ENCODE data around the gene EMP3. TPM values are rescaled to one million over a fixed set of nuclear protein-coding genes. Genes with fewer than 3 reads are reported as not detected.

Gene EMP3
- total and polyA plus RNA-seq, 4 experiments from 2014 or later = 293 to 1,108 (median 695) TPM

DNA sequence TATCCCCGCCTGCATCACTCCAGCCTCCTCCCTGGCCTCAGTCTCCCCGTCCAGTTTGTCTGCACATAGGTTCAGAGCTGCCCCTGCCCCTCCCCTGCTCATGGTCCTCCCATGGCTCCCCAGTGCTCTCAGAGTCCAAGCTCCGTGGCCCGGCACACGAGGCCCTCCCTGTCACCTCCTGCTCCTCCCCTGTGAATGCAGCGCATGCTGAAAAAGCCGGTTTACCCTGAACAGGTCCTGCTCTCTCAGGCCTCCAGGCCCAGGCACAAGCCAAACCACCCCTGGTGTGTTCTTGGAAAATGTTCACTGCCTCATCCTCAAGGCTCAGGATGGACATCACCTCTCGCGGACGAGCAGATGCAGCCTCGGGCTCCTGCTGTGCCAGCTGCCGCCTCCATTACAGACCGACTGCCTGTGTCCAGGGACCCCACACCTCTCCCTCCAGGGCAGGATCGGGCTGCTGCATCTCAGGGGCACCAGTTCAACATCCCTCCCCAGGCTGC is 13.0 kb downstream of the EMP3 start:
- Mint-ChIP-seq H3K27ac (no peak overlapping the region), H3K36me3 (peaks cover 0 to 9% of the 10 kb centered on the region in 2 donors), H3K4me1 (peaks cover 3 to 16% (median 7%) of the 10 kb centered on the region in 4 donors), H3K4me3 (no peak overlapping the region), H3K27me3 (no peaks in the 10 kb centered on the region), H3K9me3 (no peaks in the 10 kb centered on the region)
- Histone ChIP-seq H3K36me3 (ENCODE audit: insufficient read depth, low read length) (no peaks in the 10 kb centered on the region), H3K27me3 (ENCODE audit: insufficient read depth, low read length) (no peaks in the 10 kb centered on the region), H3K4me3 (ENCODE audit: low read length in 2 of 2) (no peak overlapping the region), H3K4me1 (ENCODE audit: insufficient read depth, low read length) (peaks cover 9% of the 10 kb centered on the region), H3K27ac (ENCODE audit: low read depth, low read length) (no peak overlapping the region), H3K9me3 (ENCODE audit: control insufficient read depth in 1 of 2, low read length in 2 of 2) (no peaks in the 10 kb centered on the region)
- DNase-seq = no peak
- intact Hi-C loops (cut with micrococcal nuclease) = no loop called here
- ChIA-PET CTCF (ENCODE audit: partially characterized antibody) (interaction anchor here (0.9 to 1.4 kb wide), 2 partner anchors 12 to 20 kb away, joined by 3 to 6 read pairs; no protein-coding TSS in a partner anchor), POLR2A (ENCODE audit: partially characterized antibody) (interaction anchor here (1.2 to 9.9 kb wide), 2 partner anchors 17 to 26 kb away, joined by 3 to 516 read pairs; partner anchors contain the start of genes EMP3, SYNGR4 and TMEM143)

DNA sequence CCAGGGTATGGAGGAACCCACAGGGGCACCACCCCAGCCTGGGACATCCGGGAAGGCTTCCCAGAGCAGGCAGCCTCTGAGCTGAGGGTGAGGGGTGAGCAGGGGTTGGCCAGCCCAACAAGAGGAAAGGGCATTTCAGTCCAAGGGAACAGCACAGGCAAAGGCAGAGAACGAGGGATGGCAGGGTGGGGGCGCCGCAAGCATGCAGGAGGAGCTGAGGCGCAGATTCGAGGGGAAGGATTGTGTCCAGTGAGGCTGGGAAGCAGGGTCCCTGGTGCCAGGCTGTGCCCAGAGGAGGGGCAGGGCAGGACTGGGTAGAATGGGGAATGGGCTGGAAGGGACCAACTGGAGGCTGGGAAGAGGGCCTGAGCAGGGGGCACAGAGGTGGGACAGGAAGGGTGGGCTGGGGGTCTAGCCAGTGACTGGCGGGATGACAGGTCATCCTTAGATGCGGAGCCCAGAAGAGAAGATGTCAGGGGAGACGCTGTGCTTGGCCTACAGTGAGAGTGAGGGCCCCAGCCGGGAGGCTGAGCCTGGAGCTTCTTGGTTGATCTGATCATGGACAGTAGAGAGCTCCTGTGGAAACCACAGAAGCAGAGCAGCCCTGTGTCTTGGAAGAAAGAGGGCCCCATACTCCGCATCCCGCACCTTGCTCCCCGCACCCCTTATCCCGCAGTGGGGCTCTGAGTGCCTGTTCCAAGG is 13.6 kb downstream of the EMP3 start:
- peaks cover 3 to 11% (median 4%) of the 10 kb centered on the region in 4 donors for H3K4me1 Mint-ChIP-seq
- Histone ChIP-seq H3K27ac (ENCODE audit: low read depth, low read length) (no peak overlapping the region), H3K36me3 (ENCODE audit: insufficient read depth, low read length) (no peaks in the 10 kb centered on the region), H3K4me1 (ENCODE audit: insufficient read depth, low read length) (peaks cover 9% of the 10 kb centered on the region), H3K27me3 (ENCODE audit: insufficient read depth, low read length) (no peaks in the 10 kb centered on the region), H3K9me3 (ENCODE audit: control insufficient read depth in 1 of 2, low read length in 2 of 2) (no peaks in the 10 kb centered on the region), H3K4me3 (ENCODE audit: low read length in 2 of 2) (no peak overlapping the region)
- H3K9me3 Mint-ChIP-seq = no peaks in the 10 kb centered on the region
- peaks cover 3 to 10% of the 10 kb centered on the region in 2 donors for H3K36me3 Mint-ChIP-seq
- intact Hi-C loops (cut with micrococcal nuclease) = no loop called here
- POLR2A ChIA-PET (ENCODE audit: partially characterized antibody) = interaction anchor here (1.2 to 9.9 kb wide), 2 partner anchors 17 to 25 kb away, joined by 3 to 516 read pairs; partner anchors contain the start of genes EMP3, SYNGR4 and TMEM143
- no peak overlapping the region for H3K4me3 Mint-ChIP-seq
- DNase-seq = no peak
- H3K27ac Mint-ChIP-seq = peak overlapping the region in 1 of 7 donors; percentile 29
- CTCF ChIA-PET (ENCODE audit: partially characterized antibody) = no interaction called here
- H3K27me3 Mint-ChIP-seq = no peaks in the 10 kb centered on the region

DNA sequence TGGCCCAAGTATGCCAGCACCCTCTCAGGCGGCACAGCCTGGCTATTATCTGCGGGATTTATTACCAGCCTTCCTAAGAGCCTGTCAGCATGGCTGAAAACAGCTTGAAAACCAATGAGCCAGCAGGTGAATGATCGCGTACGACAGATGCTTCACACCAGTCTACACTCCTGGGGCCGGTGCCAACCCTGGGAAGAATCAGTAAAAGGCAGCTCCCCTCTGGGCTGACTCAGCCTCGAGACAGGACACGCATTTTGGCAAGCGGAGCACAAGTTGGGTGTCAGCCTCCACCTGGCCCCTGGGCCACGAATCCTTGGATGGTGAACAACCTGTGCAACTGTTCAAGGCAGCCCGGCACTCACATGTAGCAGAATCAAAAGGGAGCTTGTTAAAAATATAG is 15.6 kb downstream of the EMP3 start:
- Mint-ChIP-seq H3K27ac (peak overlapping the region in 1 of 7 donors; percentile 56), H3K36me3 (peaks cover 3 to 10% of the 10 kb centered on the region in 2 donors), H3K4me3 (no peak overlapping the region), H3K4me1 (no peaks in the 10 kb centered on the region), H3K27me3 (no peaks in the 10 kb centered on the region), H3K9me3 (no peaks in the 10 kb centered on the region)
- no peaks in the 10 kb centered on the region for H3K9me3 ChIP-seq (ENCODE audit: control insufficient read depth in 1 of 2, low read length in 2 of 2)
- no peaks in the 10 kb centered on the region for H3K4me1 ChIP-seq (ENCODE audit: insufficient read depth, low read length)
- no peak overlapping the region for H3K4me3 ChIP-seq (ENCODE audit: low read length in 2 of 2)
- H3K36me3 ChIP-seq (ENCODE audit: insufficient read depth, low read length) = no peaks in the 10 kb centered on the region
- H3K27ac ChIP-seq (ENCODE audit: low read depth, low read length) = no peak overlapping the region
- no peak for DNase-seq
- POLR2A ChIA-PET (ENCODE audit: partially characterized antibody) = interaction anchor here (0.8 to 1.0 kb wide), 2 partner anchors 9 to 20 kb away, joined by 3 read pairs; no protein-coding TSS in a partner anchor
- CTCF ChIA-PET (ENCODE audit: partially characterized antibody) = interaction anchor here (1.0 kb wide), 1 partner anchor 74 kb away, joined by 3 read pairs; no protein-coding TSS in a partner anchor
- no peaks in the 10 kb centered on the region for H3K27me3 ChIP-seq (ENCODE audit: insufficient read depth, low read length)
- intact Hi-C loops (cut with micrococcal nuclease) = no loop called here

GRCh38 chr19:48341515-48342413 is 16.4 kb downstream of the EMP3 start:
- DNase-seq = no peak
- H3K9me3 Mint-ChIP-seq = no peaks in the 10 kb centered on the region
- no peak overlapping the region for H3K4me3 Mint-ChIP-seq
- no peaks in the 10 kb centered on the region for H3K9me3 ChIP-seq (ENCODE audit: control insufficient read depth in 1 of 2, low read length in 2 of 2)
- no peaks in the 10 kb centered on the region for H3K27me3 Mint-ChIP-seq
- no peak overlapping the region for H3K27ac ChIP-seq (ENCODE audit: low read depth, low read length)
- ChIA-PET POLR2A (ENCODE audit: partially characterized antibody) (interaction anchor here (0.8 to 1.0 kb wide), 2 partner anchors 9 to 21 kb away, joined by 3 read pairs; no protein-coding TSS in a partner anchor), CTCF (ENCODE audit: partially characterized antibody) (interaction anchor here (1.0 kb wide), 1 partner anchor 75 kb away, joined by 3 read pairs; no protein-coding TSS in a partner anchor)
- H3K27me3 ChIP-seq (ENCODE audit: insufficient read depth, low read length) = no peaks in the 10 kb centered on the region
- no peaks in the 10 kb centered on the region for H3K4me1 ChIP-seq (ENCODE audit: insufficient read depth, low read length)
- no peak overlapping the region for H3K4me3 ChIP-seq (ENCODE audit: low read length in 2 of 2)
- no peak overlapping the region for H3K27ac Mint-ChIP-seq
- intact Hi-C loops (cut with micrococcal nuclease) = no loop called here
- H3K36me3 Mint-ChIP-seq = peaks cover 3 to 10% of the 10 kb centered on the region in 2 donors
- no peaks in the 10 kb centered on the region for H3K36me3 ChIP-seq (ENCODE audit: insufficient read depth, low read length)
- H3K4me1 Mint-ChIP-seq = no peaks in the 10 kb centered on the region

DNA sequence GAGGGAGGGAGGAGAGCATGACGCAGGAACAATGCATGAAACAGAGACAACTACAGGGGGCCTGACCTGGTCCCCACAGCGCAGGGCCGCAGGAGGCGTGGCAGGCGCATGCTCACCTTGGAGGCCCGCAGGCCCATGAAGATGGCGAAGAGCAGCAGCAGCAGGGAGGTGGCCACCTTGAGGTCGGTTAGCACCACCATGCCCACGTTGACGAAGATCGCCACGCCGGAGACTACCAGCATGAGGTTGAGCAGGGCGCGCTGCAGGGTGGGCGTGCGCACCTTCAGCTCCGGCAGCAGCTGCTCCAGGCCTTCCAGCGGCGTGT is 17.0 kb downstream of the EMP3 start:
- Mint-ChIP-seq H3K4me3 (no peak overlapping the region), H3K27me3 (no peaks in the 10 kb centered on the region), H3K9me3 (no peaks in the 10 kb centered on the region), H3K36me3 (peaks cover 3 to 10% of the 10 kb centered on the region in 2 donors), H3K27ac (no peak overlapping the region), H3K4me1 (no peaks in the 10 kb centered on the region)
- ChIA-PET CTCF (ENCODE audit: partially characterized antibody) (no interaction called here), POLR2A (ENCODE audit: partially characterized antibody) (no interaction called here)
- no peaks in the 10 kb centered on the region for H3K36me3 ChIP-seq (ENCODE audit: insufficient read depth, low read length)
- no peaks in the 10 kb centered on the region for H3K27me3 ChIP-seq (ENCODE audit: insufficient read depth, low read length)
- no peaks in the 10 kb centered on the region for H3K4me1 ChIP-seq (ENCODE audit: insufficient read depth, low read length)
- no peak overlapping the region for H3K4me3 ChIP-seq (ENCODE audit: low read length in 2 of 2)
- intact Hi-C loops (cut with micrococcal nuclease) = no loop called here
- no peaks in the 10 kb centered on the region for H3K9me3 ChIP-seq (ENCODE audit: control insufficient read depth in 1 of 2, low read length in 2 of 2)
- H3K27ac ChIP-seq (ENCODE audit: low read depth, low read length) = no peak overlapping the region
- no peak for DNase-seq

GRCh38 chr19:48342841-48343540 is 17.6 kb downstream of the EMP3 start:
- intact Hi-C loops (cut with micrococcal nuclease) = no loop called here
- ChIA-PET CTCF (ENCODE audit: partially characterized antibody) (no interaction called here), POLR2A (ENCODE audit: partially characterized antibody) (no interaction called here)
- Mint-ChIP-seq H3K4me1 (no peaks in the 10 kb centered on the region), H3K36me3 (peaks cover 3 to 10% of the 10 kb centered on the region in 2 donors), H3K27me3 (no peaks in the 10 kb centered on the region), H3K27ac (no peak overlapping the region), H3K9me3 (no peaks in the 10 kb centered on the region), H3K4me3 (no peak overlapping the region)
- Histone ChIP-seq H3K4me1 (ENCODE audit: insufficient read depth, low read length) (no peaks in the 10 kb centered on the region), H3K27me3 (ENCODE audit: insufficient read depth, low read length) (no peaks in the 10 kb centered on the region), H3K36me3 (ENCODE audit: insufficient read depth, low read length) (no peaks in the 10 kb centered on the region), H3K4me3 (ENCODE audit: low read length in 2 of 2) (no peak overlapping the region), H3K27ac (ENCODE audit: low read depth, low read length) (no peak overlapping the region), H3K9me3 (ENCODE audit: control insufficient read depth in 1 of 2, low read length in 2 of 2) (no peaks in the 10 kb centered on the region)
- no peak for DNase-seq
